HG02973 (cell line): ENCODE data around the gene RANBP3L.
"Not testable (repeated sequence)": the region's sequence is repeated elsewhere in the genome, so short reads cannot be mapped to it uniquely, and the experiment has no call there.

Source experiments
- ATAC-seq: cut with Tn5 transposase; IDR thresholded peaks from one replicate; pipeline ENCODE4 v1.9.1; 2021; ENCODE audit warnings: moderate library complexity; ENCODE audit not compliant: unreplicated experiment

The RANBP3L gene

DNA sequence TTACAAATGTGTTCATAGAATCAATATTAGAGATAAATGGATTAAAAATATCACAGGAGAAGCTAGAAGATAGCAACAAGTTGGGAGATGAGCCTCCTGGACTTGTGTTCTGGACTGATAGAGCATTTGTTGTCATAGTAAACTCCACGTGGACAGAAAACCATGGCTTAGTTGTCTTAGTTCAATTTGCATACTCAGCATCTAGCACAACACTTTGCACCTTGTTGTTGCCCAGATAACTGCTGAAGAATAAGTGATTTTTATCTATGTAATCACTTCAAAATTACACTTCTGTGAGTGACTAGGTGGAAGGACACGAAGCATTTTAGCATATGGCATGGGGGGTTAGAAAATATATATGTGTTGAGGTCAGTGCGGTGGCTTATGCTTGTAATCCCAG lies 4.0 kb downstream of the RANBP3L start:
- ATAC-seq, result no peak

- ATAC-seq, result no peak
These were observed 15.7 kb downstream of the RANBP3L start for GRCh38 chr5:36285837-36286615.

- not testable (repeated sequence) for ATAC-seq
These were observed 17.9 kb downstream of the RANBP3L start for GRCh38 chr5:36283775-36284174.

- no peak for ATAC-seq
These were observed 20.1 kb downstream of the RANBP3L start for GRCh38 chr5:36281626-36282025.

DNA sequence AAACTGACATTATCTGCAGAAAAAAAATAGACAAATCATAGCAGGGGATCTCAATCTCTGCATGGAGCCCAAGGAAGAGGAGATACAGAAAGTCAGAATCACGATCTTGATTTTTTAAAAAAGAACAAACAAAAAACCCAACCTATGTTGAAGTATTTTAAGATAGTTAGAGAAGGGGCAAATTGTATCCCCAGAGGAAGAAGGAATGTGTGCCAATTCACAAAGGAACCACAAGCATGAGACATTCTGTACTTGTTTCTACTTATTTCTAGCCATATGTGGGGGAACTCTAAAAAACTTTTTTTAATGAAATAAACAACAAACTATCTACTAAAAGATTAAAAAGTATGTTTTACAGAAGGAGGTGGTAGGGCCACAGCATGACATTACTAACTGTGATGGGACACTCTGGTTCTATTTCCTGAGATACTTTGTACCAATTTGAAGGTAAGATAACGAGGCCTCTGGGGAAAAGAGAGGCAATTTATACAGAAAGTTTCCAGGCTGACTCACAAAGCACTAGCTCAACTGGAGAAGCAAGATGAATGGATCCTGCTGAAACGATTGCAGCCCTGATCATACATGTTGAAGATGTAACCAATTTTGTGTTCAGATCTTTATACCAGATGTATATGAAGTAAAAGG lies 22.5 kb downstream of the RANBP3L start:
- ATAC-seq, result no peak

DNA sequence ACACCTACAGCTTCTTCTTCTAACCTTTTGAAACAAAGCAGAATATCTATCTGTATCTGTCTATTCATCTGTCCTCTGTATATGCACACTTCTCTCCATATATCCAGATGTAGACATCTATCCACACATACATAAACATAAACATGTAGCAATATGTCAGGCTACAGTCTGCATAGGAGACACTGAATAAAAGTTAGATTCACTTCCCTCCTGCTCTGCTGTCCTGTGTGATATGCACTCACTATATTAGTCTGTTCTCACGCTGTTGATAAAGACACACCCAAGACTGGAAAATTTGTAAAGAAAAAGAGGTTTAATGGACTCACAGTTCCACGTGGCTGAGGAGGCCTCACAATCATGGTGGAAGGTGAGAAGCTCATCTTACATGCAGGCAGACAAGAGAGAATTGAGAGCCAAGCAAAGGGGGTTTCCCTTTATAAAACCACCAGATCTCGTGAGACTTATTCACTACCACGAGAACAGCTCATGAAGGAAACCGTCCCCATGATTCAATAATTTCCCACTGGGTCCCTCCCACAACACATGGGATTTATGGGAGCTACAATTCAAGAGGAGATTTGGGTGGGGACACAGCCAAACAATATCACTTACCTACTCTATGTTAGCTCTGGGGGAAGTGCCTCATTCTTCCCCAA lies 24.1 kb downstream of the RANBP3L start:
- no peak for ATAC-seq

DNA sequence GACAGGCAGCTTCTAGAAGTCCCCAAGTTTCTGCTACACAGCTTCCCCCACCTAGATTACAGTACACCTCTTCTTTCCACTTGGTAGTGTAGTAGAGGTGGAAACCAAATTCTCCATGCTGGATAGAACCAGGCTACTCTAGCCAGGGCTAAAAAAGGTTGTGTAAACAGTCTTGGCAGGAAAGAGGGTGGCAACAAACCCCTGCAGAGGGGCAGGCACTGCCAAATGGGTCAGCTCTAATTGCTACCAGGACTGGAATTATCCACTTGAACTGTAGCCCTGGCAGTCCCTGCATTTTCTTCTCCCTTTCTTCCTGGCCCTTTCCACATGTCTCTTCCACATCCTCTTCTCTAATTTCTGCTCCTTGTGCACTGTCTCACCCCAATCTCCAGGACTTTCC lies 24.8 kb downstream of the RANBP3L start:
- ATAC-seq, result no peak

DNA sequence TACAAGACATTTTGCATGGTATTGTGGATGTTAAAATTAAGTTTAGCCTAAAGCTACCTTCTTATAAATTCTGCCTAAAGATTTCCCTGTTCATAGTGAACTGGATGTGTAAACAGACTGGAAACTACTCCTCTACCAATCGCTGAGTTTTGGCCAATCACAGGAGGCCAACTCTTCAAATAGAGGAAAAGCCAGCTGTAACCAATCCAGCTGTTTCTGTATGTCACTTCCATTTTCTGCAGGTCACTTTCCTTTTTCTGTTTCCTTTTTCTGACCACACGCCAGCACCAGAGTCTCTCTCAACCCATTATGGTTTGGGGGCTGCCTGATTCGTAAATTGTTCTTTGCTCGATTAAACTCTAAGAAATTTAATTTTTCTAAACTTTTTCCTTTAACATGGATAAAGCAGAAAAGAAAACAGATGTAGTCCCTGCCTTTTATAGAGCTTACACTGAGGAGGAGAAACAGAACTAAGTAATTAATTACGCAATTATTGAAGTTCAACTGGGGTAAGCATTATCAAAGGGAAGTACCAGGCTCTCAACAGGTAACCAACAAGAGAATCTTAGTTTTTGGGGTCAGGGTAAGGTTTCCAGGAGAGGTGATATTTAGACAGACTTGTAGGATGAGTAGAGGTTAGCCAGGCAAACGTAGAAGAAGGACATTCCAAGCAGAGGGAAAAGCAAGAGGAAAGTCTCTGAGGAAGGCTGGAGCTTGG lies 27.7 kb downstream of the RANBP3L start:
- ATAC-seq, result no peak

DNA sequence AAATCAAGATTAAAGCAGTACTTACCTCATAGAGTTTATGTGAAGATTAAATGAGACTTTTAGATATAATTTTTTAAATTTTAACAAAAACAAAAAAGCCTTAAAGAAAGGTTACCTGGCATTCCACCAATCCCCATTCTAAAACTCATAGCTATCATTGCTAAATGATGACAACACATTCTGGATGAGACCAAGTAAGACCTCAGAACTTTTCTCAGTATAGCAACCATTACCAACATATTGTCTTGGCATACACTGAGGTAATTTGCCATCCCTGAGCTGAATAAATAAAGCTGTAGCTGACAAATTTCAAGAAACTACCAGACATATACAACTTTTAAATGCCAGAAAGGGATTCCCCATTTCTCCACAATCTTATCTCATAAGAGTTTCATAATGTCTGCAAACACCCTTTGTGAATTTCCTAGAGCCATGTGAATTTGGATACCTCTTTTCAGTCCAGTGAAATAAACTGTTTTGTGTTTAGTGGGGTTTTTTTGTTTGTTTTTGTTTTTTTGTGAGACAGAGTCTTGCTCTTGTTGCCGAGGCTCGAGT lies 29.5 kb downstream of the RANBP3L start:
- ATAC-seq, result no peak

DNA sequence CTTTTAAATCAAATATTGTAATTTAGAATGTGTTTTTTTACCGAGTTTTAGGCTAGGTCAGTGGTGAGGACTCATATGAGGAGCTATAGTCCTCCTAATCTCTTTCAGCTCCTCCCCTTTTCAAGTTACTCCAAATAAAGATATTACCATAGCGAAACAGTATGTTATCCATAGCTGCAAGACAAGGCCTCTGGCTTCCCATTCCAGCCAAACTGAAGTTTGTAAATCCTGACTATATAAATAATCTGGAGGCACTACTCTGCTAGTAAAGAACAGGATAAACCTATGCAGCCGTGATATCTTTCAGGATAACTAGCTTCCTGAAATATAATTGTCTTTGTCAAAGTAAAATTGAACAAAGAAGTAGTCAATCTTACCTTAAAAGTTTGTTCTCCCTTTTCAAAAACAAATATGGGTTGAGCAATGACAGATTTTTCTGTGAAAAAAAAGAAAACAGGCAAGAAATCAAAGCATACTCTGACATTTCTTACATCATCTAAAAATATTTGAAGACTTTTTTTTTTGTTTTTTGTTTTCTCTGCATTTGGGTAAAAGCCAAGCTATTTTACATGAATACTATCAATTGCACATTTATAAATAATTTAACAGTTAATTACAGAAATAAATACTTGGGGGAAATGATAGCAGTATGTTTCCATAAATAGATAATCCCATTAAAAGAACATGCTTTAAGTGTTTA lies 30.7 kb downstream of the RANBP3L start:
- ATAC-seq, result no peak

DNA sequence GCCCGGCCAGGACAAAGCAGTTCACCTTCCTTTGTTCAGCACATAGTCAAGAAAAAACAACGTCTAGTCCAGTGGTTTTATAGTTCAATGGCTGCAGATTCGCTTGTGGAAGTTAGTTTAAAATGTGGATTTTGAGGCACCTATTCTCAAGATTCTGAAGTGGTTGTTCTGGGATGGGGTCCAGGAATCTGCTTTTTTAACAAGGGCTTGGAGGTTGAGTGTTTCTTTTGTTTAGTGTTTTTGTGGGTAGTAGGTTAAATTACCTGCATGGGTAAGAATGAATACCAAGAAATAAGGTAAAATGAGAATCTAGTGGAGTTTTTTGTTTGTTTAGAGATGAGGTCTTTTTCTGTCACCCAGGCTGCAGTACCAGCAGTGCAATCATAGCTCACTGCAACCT lies 31.5 kb downstream of the RANBP3L start:
- no peak for ATAC-seq

- ATAC-seq, result no peak
These were observed 32.2 kb downstream of the RANBP3L start for GRCh38 chr5:36269478-36269877.

DNA sequence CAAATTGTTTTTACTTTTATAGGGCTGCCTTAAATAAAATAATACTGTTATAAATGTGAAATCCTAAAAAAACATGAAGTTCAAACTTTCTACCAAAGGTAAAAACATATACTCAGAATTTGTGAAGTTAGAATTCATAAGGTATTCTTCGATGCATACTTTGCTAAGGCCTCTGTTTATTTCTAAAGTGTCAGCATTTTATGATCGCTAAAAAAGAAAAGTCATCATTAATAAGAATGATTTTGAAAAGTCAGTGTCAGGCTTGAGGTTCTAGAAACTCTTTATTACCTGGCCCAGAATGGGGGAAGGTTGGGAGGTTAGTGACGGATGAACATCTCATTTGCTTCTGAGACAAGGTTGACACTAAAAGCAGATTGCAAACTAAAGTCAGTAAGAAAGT lies 33.8 kb downstream of the RANBP3L start:
- no peak for ATAC-seq

DNA sequence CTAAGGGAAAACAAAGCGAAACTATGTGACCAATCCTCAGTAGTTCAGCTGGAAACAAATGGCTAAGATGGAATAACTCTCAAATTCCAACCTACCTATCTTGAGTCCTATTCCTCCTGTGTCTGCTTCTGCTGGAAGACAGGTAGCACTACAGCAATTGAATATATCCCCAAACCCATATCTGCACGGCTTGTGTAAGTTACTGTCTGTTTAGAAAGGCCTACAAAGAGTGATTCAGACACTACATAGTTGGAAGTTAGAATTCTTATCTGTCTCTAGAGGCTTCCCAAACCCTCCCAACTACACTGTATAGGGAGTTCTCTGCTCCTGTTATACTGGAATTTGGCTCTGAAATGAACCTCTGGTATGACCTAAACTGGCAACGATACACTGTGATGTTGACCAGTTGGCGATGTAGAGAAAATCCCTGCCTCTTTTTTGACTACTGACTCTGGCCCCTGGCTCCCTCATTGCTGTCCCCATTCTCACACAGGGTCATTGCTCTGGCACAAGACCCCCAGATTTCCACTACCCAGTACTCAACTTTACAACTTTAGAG lies 37.4 kb downstream of the RANBP3L start:
- ATAC-seq, result no peak

DNA sequence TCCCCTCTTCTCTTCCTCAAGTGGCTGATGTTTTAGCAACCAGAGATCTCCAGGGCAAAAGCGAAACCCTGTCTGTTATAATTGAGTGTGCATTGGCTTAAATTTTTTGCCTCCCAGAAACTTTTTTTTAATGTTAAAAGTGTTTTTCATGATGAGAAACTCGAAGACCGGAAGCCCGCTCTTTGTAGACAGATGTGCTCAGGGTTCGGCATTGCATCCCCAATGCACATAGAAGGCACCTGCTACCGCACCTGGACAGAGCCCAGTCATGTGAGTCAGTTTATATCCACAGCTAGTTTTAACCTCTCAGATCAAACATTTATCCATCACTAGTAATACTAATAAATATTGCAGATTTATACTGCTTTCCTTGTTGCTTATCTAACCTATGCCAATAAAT lies 40.5 kb downstream of the RANBP3L start:
- ATAC-seq, result no peak

- ATAC-seq, result no peak
These were observed 48.1 kb downstream of the RANBP3L start for GRCh38 chr5:36253575-36253974.

DNA sequence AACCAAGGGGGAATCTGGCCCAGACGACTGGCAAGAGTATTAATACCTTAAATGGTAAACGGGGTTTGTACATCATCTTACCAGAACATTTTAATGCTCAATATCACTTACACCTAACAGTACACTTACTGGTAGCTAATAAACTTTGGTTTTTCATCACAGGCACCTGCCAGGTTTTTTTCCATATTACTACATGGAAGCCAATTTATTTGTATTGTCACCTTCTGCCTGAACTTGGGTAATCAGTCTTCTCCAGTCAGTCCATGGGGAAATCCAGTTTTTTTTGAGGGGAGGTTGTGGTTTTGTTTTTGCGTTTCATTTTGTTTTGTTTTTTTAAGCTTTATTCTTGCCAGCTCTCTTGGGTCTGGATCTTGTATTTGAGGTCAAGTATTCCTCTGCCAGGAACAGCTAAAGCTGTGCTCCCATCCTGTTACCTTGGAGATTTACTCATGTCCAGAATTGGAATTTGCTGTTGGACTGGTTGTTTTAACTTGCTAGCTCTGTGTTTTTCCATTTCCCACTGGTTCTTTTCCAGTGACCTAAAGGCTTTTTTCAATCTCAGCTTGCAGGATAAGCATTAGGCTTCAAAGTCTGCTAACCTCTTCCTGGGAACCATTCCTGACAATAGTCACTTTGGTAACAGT lies 48.9 kb downstream of the RANBP3L start:
- no peak for ATAC-seq

- no peak for ATAC-seq
These were observed 50.5 kb downstream of the RANBP3L start for GRCh38 chr5:36251218-36251617.

GRCh38 chr5:36250427-36250826 lies 51.3 kb downstream of the RANBP3L start:
- ATAC-seq, result no peak
